SU-DHL-6 (cell line): ENCODE measurements around the gene MYLK.

ENCODE experiments used
- H2AFZ ChIP-seq: fragments of 200-600 bp; sonication (generic); 2 replicates; pipeline ENCODE4 v1.6.1; 2014; ENCODE audit warnings: low read depth, mild to moderate bottlenecking, moderate library complexity, mixed read lengths, antibody characterized with exemption, low read length; ENCODE audit not compliant: severe bottlenecking
- H3F3A ChIP-seq: fragments of 200-600 bp; shearing (Covaris generic); 2 replicates; pipeline ENCODE4 v1.6.0; 2016; ENCODE audit warnings: antibody characterized with exemption, mild to moderate bottlenecking; ENCODE audit not compliant: insufficient read depth
- H3K27ac ChIP-seq: fragments of 200-600 bp; sonication (generic); 2 replicates; pipeline ENCODE4 v1.5.1; 2016; ENCODE audit warnings: low read depth, mild to moderate bottlenecking, low read length, moderate library complexity, mixed read lengths
- H3K27me3 ChIP-seq: fragments of 200-600 bp; sonication (generic), shearing (Covaris generic); 2 replicates; pipeline ENCODE4 v1.6.0; 2014; ENCODE audit warnings: mild to moderate bottlenecking, low read length
- H3K36me3 ChIP-seq: fragments of 200-600 bp; sonication (generic); 2 replicates; pipeline ENCODE4 v1.6.1; 2014; ENCODE audit warnings: mild to moderate bottlenecking, low read length, mixed read lengths
- H3K4me2 ChIP-seq: fragments of 300-600, 200-600 bp; shearing (Covaris generic), sonication (generic); 2 replicates; pipeline ENCODE4 v1.6.0; 2014; ENCODE audit warnings: low read length, low read depth, mild to moderate bottlenecking; ENCODE audit not compliant: poor library complexity, severe bottlenecking
- H3K4me3 ChIP-seq: fragments of 200-600 bp; sonication (generic); 2 replicates; pipeline ENCODE4 v1.5.1; 2014; ENCODE audit warnings: antibody characterized with exemption, low read length, mild to moderate bottlenecking, mixed read lengths; ENCODE audit not compliant: insufficient read depth, poor library complexity, severe bottlenecking
- H3K79me2 ChIP-seq: fragments of 200-600 bp; sonication (generic); 2 replicates; pipeline ENCODE4 v1.6.1; 2014; ENCODE audit warnings: mild to moderate bottlenecking, low read length, moderate library complexity; ENCODE audit not compliant: insufficient read depth
- H3K9ac ChIP-seq: fragments of 200-600 bp; sonication (generic); 2 replicates; pipeline ENCODE4 v1.7.0; 2014; ENCODE audit warnings: mild to moderate bottlenecking, low read length
- H3K9me2 ChIP-seq: fragments of 200-600 bp; sonication (generic); replicated peaks from 2 replicates; pipeline ENCODE4 v1.6.1; 2014; ENCODE audit warnings: low read length; ENCODE audit not compliant: insufficient read depth
- H3K9me3 ChIP-seq: fragments of 200-600 bp; sonication (generic); 2 replicates; pipeline ENCODE4 v1.6.1; 2014; ENCODE audit warnings: low read length, mixed read lengths; ENCODE audit not compliant: insufficient read depth
- H4K20me1 ChIP-seq: fragments of 200-600 bp; sonication (generic); 2 replicates; pipeline ENCODE4 v1.6.1; 2014; ENCODE audit warnings: low read depth, mild to moderate bottlenecking, antibody characterized with exemption, low read length, moderate library complexity, mixed read lengths
- CTCF ChIP-seq: fragments of 200-600 bp; sonication (generic); IDR thresholded peaks from one replicate; pipeline ENCODE4 v1.5.1; 2017; ENCODE audit warnings: antibody characterized with exemption, mild to moderate bottlenecking, low read length, moderate library complexity; ENCODE audit not compliant: insufficient read depth, poor library complexity, severe bottlenecking
- EZH2phosphoT487 ChIP-seq: fragments of 200-600 bp; sonication (generic), shearing (Covaris generic); conservative IDR thresholded peaks from 2 replicates; pipeline ENCODE4 v1.6.1; 2018; ENCODE audit warnings: mild to moderate bottlenecking, antibody characterized with exemption, low read length, moderate library complexity, mixed read lengths

MYLK gene

GRCh38 chr3:123881771-123882170, 2.4 kb downstream of the MYLK start:
- no peak for TF ChIP-seq EZH2phosphoT487
- H3K9ac ChIP-seq: no peak overlapping the region
- H4K20me1 ChIP-seq: no peaks in the 10 kb centered on the region
- H3K79me2 ChIP-seq: no peaks in the 10 kb centered on the region
- H2AFZ ChIP-seq: no peak overlapping the region
- H3K4me2 ChIP-seq: no peak overlapping the region
- H3F3A ChIP-seq: no peaks in the 10 kb centered on the region
- H3K9me2 ChIP-seq: no peaks in the 10 kb centered on the region
- H3K36me3 ChIP-seq: no peaks in the 10 kb centered on the region
- H3K27ac ChIP-seq: no peak overlapping the region
- H3K4me3 ChIP-seq: no peak overlapping the region
- H3K9me3 ChIP-seq: no peaks in the 10 kb centered on the region
- H3K27me3 ChIP-seq: no peaks in the 10 kb centered on the region

- Histone ChIP-seq H3K4me3 (no peak overlapping the region), H3F3A (no peaks in the 10 kb centered on the region), H3K9me2 (no peaks in the 10 kb centered on the region), H3K27ac (no peak overlapping the region), H3K79me2 (no peaks in the 10 kb centered on the region), H2AFZ (no peak overlapping the region), H4K20me1 (no peaks in the 10 kb centered on the region), H3K27me3 (no peaks in the 10 kb centered on the region), H3K4me2 (no peak overlapping the region), H3K9ac (no peak overlapping the region), H3K9me3 (no peaks in the 10 kb centered on the region), H3K36me3 (no peaks in the 10 kb centered on the region)
- TF ChIP-seq EZH2phosphoT487 (no peak), CTCF (no peak)
Observed at GRCh38 chr3:123880998-123881561, 3.1 kb downstream of the MYLK start.

- H3K36me3 ChIP-seq: no peaks in the 10 kb centered on the region
- no peaks in the 10 kb centered on the region for H3K9me2 ChIP-seq
- no peaks in the 10 kb centered on the region for H3K79me2 ChIP-seq
- no peaks in the 10 kb centered on the region for H3K27me3 ChIP-seq
- no peak overlapping the region for H3K4me3 ChIP-seq
- H3F3A ChIP-seq: no peaks in the 10 kb centered on the region
- H2AFZ ChIP-seq: no peak overlapping the region
- H3K4me2 ChIP-seq: no peak overlapping the region
- no peak overlapping the region for H3K27ac ChIP-seq
- H3K9me3 ChIP-seq: no peaks in the 10 kb centered on the region
- TF ChIP-seq CTCF (no peak), EZH2phosphoT487 (no peak)
- H3K9ac ChIP-seq: no peak overlapping the region
- no peaks in the 10 kb centered on the region for H4K20me1 ChIP-seq
Observed at GRCh38 chr3:123878807-123879206, 5.3 kb downstream of the MYLK start.

GRCh38 chr3:123877965-123878364, 6.2 kb downstream of the MYLK start:
- Histone ChIP-seq H3K27me3 (no peaks in the 10 kb centered on the region), H2AFZ (no peak overlapping the region), H3K79me2 (no peaks in the 10 kb centered on the region), H3F3A (no peaks in the 10 kb centered on the region), H4K20me1 (no peaks in the 10 kb centered on the region), H3K27ac (no peak overlapping the region), H3K4me3 (no peak overlapping the region), H3K4me2 (no peak overlapping the region), H3K36me3 (no peaks in the 10 kb centered on the region), H3K9me3 (no peaks in the 10 kb centered on the region), H3K9ac (no peak overlapping the region), H3K9me2 (no peaks in the 10 kb centered on the region)
- no peak for TF ChIP-seq EZH2phosphoT487
- TF ChIP-seq CTCF: no peak
